B cell (primary cell): ENCODE results near the gene TNIK. TPM values are rescaled to one million over a fixed set of nuclear protein-coding genes. Genes with fewer than 3 reads are reported as not detected.

ENCODE experiments used
- ATAC-seq: fragments of 200-7000 bp; cut with Tn5 transposase; one replicate; pipeline ENCODE4 v1.10.0; 2021; ENCODE audit warnings: low read depth, mild to moderate bottlenecking, moderate number of reproducible peaks, moderate library complexity
- CTCF ChIA-PET: fragments of 350-600 bp; sonication (Branson Sonifier 250); formaldehyde crosslinking; loops from one replicate; lab custom pipeline; 2021; ENCODE audit warnings: antibody characterized with exemption, inconsistent platforms; lab: Charles Lee
- POLR2A ChIA-PET: fragments of 350-600 bp; sonication (Branson Sonifier 250); formaldehyde crosslinking; loops from one replicate; lab custom pipeline; 2021; ENCODE audit warnings: antibody characterized with exemption; lab: Charles Lee
- DNase-seq: peaks from one replicate; pipeline ENCODE4 v3.0.0; 2013
- H2AFZ ChIP-seq: 2 replicates; pipeline ENCODE4 v1.6.1; 2012; ENCODE audit warnings: mild to moderate bottlenecking, low read depth, low read length; ENCODE audit not compliant: insufficient read depth, poor library complexity, severe bottlenecking
- H3K27ac ChIP-seq, 2 donors: 1 replicate in 1 of 2; 2 replicates in 1 of 2; pipeline ENCODE4 v1.5.1; 2012 to 2013; ENCODE audit warnings: low read length in 2 of 2, mild to moderate bottlenecking in 2 of 2, moderate library complexity in 1 of 2
- H3K27me3 ChIP-seq, 4 experiments: fragments of 200-600 bp in 1 of 4; sonication (generic) in 1 of 4; replicated peaks in 1 of 4; 1 replicate in 2 of 4; 2 replicates in 2 of 4; pipeline versions ENCODE4 v1.6.1 to v1.7.0; 2013 to 2016; ENCODE audit warnings: low read length in 3 of 4, mild to moderate bottlenecking in 2 of 4, mixed read lengths in 1 of 4, moderate library complexity in 1 of 4; ENCODE audit not compliant: insufficient read depth in 4 of 4, control insufficient read depth in 3 of 4; ENCODE audit errors: control extremely low read depth in 1 of 4
- H3K36me3 ChIP-seq, 2 experiments: replicated peaks in 1 of 2; 1 replicate in 1 of 2; 2 replicates in 1 of 2; pipeline versions ENCODE4 v1.6.1 to v1.7.1; 2013; ENCODE audit warnings: low read length in 1 of 2; ENCODE audit not compliant: insufficient read depth in 2 of 2, control insufficient read depth in 1 of 2; ENCODE audit errors: control extremely low read depth in 1 of 2, extremely low read depth in 1 of 2
- H3K4me1 ChIP-seq, 2 donors: fragments of 200-600 bp in 1 of 2; sonication (generic) in 1 of 2; 1 replicate in 1 of 2; 2 replicates in 1 of 2; pipeline versions ENCODE4 v1.5.1 to v1.6.1; 2013 to 2017; ENCODE audit warnings: low read length in 2 of 2; ENCODE audit not compliant: control insufficient read depth in 2 of 2, insufficient read depth in 2 of 2
- H3K4me2 ChIP-seq: replicated peaks from 2 replicates; pipeline ENCODE3; 2012; ENCODE audit warnings: mild to moderate bottlenecking, low read depth, low read length; ENCODE audit not compliant: poor library complexity, severe bottlenecking
- H3K4me3 ChIP-seq, 5 experiments: fragments of 200-600 bp in 1 of 5; sonication (generic) in 1 of 5; 1 replicate in 3 of 5; 2 replicates in 2 of 5; pipeline versions ENCODE4 v1.5.1 to v1.7.0; 2011 to 2016; ENCODE audit warnings: low read length in 4 of 5, mild to moderate bottlenecking in 4 of 5, low read depth in 2 of 5, control low read depth in 1 of 5, moderate library complexity in 1 of 5; ENCODE audit not compliant: insufficient read depth in 1 of 5; ENCODE audit errors: control extremely low read depth in 1 of 5, extremely low read depth in 1 of 5
- H3K79me2 ChIP-seq: fragments of 200-600 bp; sonication (generic); one replicate; pipeline ENCODE4 v1.6.0; 2016; ENCODE audit warnings: low read length; ENCODE audit not compliant: control insufficient read depth, insufficient read depth
- H3K9ac ChIP-seq: fragments of 200-600 bp; sonication (generic); 2 replicates; pipeline ENCODE4 v1.6.1; 2017; ENCODE audit warnings: mild to moderate bottlenecking, low read length, moderate library complexity
- H3K9me3 ChIP-seq, 3 donors: one replicate each; pipeline versions ENCODE4 v1.6.1 to v1.7.1; 2013; ENCODE audit warnings: low read length in 2 of 3; ENCODE audit not compliant: control insufficient read depth in 2 of 3, insufficient read depth in 1 of 3; ENCODE audit errors: control extremely low read depth in 1 of 3
- H4K20me1 ChIP-seq: 2 replicates; pipeline ENCODE4 v1.6.0; 2012; ENCODE audit warnings: mild to moderate bottlenecking, low read length; ENCODE audit not compliant: insufficient read depth, control insufficient read depth, poor library complexity, severe bottlenecking
- H3K27ac Mint-ChIP-seq: one replicate; pipeline ENCODE4 v1.8.0; 2021; ENCODE audit warnings: mixed read lengths
- H3K27me3 Mint-ChIP-seq: one replicate; pipeline ENCODE4 v1.8.0; 2021; ENCODE audit warnings: mixed read lengths
- H3K4me1 Mint-ChIP-seq: one replicate; pipeline ENCODE4 v1.8.0; 2021; ENCODE audit warnings: mixed read lengths
- H3K4me3 Mint-ChIP-seq: one replicate; pipeline ENCODE4 v1.8.0; 2021; ENCODE audit warnings: mixed read lengths
- H3K9me3 Mint-ChIP-seq: one replicate; pipeline ENCODE4 v1.8.0; 2022; ENCODE audit warnings: mixed read lengths; ENCODE audit not compliant: insufficient read depth
- EZH2 ChIP-seq: IDR thresholded peaks from 2 replicates; pipeline ENCODE4 v1.6.1; 2012; ENCODE audit warnings: borderline replicate concordance, low read depth, mild to moderate bottlenecking, moderate library complexity, low read length; ENCODE audit not compliant: insufficient read depth, poor library complexity, severe bottlenecking
- WGBS: methylation state at CpG from one replicate; pipeline ENCODE4 v1.1.5; 2013; ENCODE audit warnings: missing lambda C conversion rate; ENCODE audit not compliant: insufficient coverage; 5-methylcytosine and 5-hydroxymethylcytosine counted together
- intact Hi-C: fragments of 100-400 bp; cut with micrococcal nuclease; formaldehyde crosslinking; loops from one replicate; pipeline ENCODE4 v1.10.0; 2022
- polyA plus RNA-seq: library from polyadenylated mRNA; depleted of rRNA; stranded (reverse); fragments of >200 nt; gene quantifications from 2 replicates; pipeline ENCODE4 v1.2.3, GENCODE V29; 2012
- total RNA-seq, 2 donors: library from RNA; stranded (reverse); fragments of 120-200 nt in 1 of 2; gene quantifications; 1 replicate in 1 of 2; 2 replicates in 1 of 2; pipeline versions ENCODE4 v1.2.3 to v1.2.4, GENCODE V29; 2013 to 2022
- TF ChIP-seq, protein P1 (sequence below): fragments of 200-600 bp; IDR thresholded peaks from one replicate; pipeline ENCODE4 v1.8.0; 2022; ENCODE audit warnings: antibody characterized with exemption, mild to moderate bottlenecking

Gene TNIK
- total and polyA plus RNA-seq, 2 donors (not counting 1 experiment from before 2014, with no cell fraction given): 0.66 to 7.7 TPM

DNA sequence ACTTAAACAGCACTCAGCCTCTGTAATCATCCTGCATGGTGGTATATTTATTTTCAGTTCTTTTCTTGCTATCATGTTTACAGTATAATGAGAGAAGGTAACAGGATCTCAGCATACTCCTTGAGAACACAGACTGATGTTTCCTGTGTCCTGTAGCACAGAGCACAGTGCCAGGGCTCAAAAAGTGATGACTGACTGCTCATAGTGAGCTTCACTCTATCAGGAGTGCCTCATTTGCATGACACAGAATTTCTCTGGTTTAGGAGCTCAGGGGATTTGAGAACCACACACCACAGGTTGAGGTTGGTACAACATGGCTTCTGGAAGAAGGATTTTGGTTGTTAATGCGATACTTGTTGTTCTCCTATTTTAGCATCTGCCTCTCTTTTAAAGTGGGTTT lies 365.1 kb downstream of the TNIK start:
- no peaks in the 10 kb centered on the region for H3K79me2 ChIP-seq
- no peak overlapping the region for H3K9ac ChIP-seq
- no peaks in the 10 kb centered on the region for H3K4me1 ChIP-seq
- H3K36me3 ChIP-seq: no peaks in the 10 kb centered on the region
- no peaks in the 10 kb centered on the region for H4K20me1 ChIP-seq
- no peak overlapping the region for H3K27ac ChIP-seq
- POLR2A ChIA-PET: no interaction called here
- Mint-ChIP-seq H3K9me3 (no peaks in the 10 kb centered on the region), H3K27ac (no peak overlapping the region), H3K27me3 (no peaks in the 10 kb centered on the region), H3K4me1 (no peaks in the 10 kb centered on the region), H3K4me3 (no peak overlapping the region)
- TF ChIP-seq, protein P1, sequence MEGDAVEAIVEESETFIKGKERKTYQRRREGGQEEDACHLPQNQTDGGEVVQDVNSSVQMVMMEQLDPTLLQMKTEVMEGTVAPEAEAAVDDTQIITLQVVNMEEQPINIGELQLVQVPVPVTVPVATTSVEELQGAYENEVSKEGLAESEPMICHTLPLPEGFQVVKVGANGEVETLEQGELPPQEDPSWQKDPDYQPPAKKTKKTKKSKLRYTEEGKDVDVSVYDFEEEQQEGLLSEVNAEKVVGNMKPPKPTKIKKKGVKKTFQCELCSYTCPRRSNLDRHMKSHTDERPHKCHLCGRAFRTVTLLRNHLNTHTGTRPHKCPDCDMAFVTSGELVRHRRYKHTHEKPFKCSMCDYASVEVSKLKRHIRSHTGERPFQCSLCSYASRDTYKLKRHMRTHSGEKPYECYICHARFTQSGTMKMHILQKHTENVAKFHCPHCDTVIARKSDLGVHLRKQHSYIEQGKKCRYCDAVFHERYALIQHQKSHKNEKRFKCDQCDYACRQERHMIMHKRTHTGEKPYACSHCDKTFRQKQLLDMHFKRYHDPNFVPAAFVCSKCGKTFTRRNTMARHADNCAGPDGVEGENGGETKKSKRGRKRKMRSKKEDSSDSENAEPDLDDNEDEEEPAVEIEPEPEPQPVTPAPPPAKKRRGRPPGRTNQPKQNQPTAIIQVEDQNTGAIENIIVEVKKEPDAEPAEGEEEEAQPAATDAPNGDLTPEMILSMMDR: no peak
- no peak for TF ChIP-seq EZH2
- no peak for ATAC-seq
- no peaks in the 10 kb centered on the region for H3K27me3 ChIP-seq
- H3K4me2 ChIP-seq: no peak overlapping the region
- H3K9me3 ChIP-seq: no peaks in the 10 kb centered on the region
- CTCF ChIA-PET: no interaction called here
- no CpG with 5 or more reads among the region's 1 CpG for whole genome bisulfite sequencing
- DNase-seq: no peak
- intact Hi-C loops: no loop called here
- H2AFZ ChIP-seq: no peak overlapping the region
- H3K4me3 ChIP-seq: no peak overlapping the region

DNA sequence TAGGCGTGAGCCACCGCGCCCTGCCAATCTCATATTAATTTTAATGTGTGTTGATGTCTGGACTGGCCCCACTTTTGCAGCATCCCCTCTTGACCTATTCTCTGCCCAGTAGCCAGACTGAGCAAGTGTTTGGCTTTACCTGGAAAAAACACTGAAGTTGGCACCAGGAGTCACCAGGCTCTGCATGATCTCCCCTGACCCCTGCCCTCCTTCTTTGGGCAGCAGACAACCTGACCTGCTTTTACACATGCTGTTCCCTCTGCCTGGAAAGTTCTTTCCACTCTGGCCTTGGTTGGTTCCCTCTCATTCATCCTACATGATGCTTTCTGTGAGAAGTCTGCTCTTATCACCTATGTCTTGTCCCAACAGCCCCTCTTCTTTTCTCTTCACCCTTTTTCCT lies 365.8 kb downstream of the TNIK start:
- Histone ChIP-seq H3K4me1 (no peaks in the 10 kb centered on the region), H3K4me3 (no peak overlapping the region), H3K4me2 (no peak overlapping the region), H3K27me3 (no peaks in the 10 kb centered on the region), H3K36me3 (no peaks in the 10 kb centered on the region), H4K20me1 (no peaks in the 10 kb centered on the region), H3K9me3 (no peaks in the 10 kb centered on the region), H3K9ac (no peak overlapping the region), H2AFZ (no peak overlapping the region), H3K27ac (no peak overlapping the region), H3K79me2 (no peaks in the 10 kb centered on the region)
- H3K4me3 Mint-ChIP-seq: no peak overlapping the region
- no CpG with 5 or more reads among the region's 3 CpGs for WGBS
- no peak overlapping the region for H3K27ac Mint-ChIP-seq
- ChIA-PET CTCF (no interaction called here), POLR2A (no interaction called here)
- no peak for TF ChIP-seq EZH2
- TF ChIP-seq, protein P1: no peak
- DNase-seq (no peak), ATAC-seq (no peak)
- intact Hi-C loops: no loop called here
- no peaks in the 10 kb centered on the region for H3K27me3 Mint-ChIP-seq
- H3K4me1 Mint-ChIP-seq: no peaks in the 10 kb centered on the region
- H3K9me3 Mint-ChIP-seq: no peaks in the 10 kb centered on the region
